HG03060 (cell line): ENCODE data around the gene MVD.

Experiments
- ATAC-seq: cut with Tn5 transposase; IDR thresholded peaks from one replicate; pipeline ENCODE4 v1.9.1; 2021; ENCODE audit warnings: low read depth, moderate number of reproducible peaks; ENCODE audit not compliant: unreplicated experiment

The MVD gene

GRCh38 chr16:88630433-88630832, 32.5 kb downstream of the MVD start:
- no peak for ATAC-seq

GRCh38 chr16:88629835-88630234, 33.1 kb downstream of the MVD start:
- no peak for ATAC-seq

DNA sequence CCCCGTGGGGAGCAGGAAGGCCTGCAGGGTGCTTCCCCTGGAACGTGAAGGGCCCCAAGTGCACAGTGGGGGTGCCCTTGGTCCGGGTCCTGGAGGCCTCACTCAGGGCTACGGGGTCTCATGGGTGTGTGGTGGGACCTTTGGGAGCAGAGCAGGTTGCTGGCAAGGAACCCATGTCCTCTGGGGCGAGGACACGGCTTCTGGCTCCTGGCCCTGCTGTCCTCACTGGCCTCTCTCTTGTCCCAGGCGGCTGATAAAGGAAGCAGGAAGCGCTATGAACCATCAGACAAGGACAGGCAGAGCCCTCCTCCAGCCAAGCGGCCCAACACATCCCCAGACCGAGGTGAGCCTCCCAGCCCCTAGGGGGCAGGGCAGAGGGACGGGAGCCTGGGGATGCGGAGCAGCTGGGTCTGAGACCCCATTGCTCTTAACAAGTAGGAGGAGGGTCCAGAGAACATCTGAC, 34.3 kb downstream of the MVD start:
- no peak for ATAC-seq

DNA sequence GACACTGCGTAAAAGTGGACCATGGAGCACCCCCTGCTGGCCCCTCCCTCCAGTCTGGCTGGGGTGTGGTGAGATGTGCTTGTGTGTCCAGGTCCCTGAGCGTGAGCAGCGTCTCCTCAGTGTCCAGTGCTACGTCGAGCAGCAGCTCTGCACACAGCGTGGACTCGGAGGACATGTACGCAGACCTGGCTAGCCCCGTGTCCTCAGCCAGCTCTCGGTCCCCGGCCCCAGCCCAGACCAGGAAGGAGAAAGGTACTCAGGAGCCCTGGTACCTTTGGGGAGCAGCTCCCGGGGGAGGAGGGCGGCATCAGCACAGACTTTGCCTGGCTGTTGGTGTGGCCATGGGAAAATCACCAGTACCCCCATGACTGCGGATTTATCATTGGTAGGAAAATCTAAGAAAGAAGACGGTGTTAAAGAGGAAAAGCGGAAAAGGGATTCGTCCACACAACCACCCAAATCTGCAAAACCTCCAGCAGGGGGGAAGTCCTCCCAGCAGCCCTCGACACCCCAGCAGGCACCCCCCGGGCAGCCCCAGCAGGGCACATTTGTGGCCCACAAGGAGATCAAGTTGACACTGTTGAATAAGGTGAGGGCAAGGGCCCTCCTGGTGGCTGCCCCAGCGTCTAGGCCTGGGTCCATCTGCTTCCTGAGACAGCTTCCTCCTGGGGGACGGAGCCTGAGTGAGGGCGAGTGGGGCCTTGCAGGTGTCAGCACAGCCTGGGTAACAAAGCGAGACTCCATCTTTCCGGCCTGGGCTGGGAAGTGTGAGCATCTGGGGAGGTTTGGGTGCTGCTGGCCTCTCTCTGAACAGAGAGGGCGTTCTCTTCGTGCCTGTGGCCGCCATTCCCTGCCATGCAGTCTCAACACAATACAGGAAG, 35.1 kb downstream of the MVD start:
- ATAC-seq = no peak

DNA sequence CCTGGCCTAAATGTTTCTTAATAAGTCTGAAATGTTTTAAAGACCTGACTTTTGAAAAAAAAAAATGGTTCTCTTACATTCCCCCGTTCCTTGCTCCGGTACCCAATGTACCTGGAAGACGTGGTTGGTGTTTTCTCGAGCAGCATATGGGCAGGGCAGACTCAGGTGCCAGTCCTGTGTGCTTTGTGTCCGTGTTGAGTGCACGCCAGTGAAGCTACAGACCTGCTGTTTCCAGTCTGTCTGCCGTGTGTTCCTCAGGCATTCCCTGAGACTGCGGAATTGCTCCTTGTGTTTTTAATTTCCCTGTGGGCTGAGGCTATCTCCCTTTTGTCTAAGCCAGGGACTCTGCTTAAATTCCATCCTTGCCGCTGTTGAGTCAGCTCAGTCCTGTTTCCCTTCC, 36.2 kb downstream of the MVD start:
- no peak for ATAC-seq

- no peak for ATAC-seq
Observed at GRCh38 chr16:88624977-88625576, 37.8 kb downstream of the MVD start.

DNA sequence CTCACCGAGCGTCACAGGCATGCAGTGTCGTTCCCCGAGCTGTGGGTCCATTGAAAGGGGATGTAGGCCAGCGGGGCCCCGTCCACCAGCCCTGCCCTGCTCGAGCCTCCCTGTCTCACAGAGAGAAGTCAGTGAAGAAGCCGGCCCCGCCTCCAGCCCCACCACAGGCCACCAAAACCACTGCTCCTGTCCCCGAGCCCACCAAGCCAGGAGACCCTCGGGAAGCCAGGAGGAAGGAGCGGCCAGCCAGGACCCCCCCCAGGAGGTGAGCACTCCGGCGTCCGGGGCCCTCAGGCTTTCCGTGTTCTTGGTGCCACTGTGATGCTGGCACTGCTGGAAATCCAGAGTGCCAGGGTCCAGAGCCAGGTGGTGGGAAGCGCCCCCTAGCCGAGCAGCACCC, 38.4 kb downstream of the MVD start:
- no peak for ATAC-seq

- no peak for ATAC-seq
Observed at GRCh38 chr16:88623858-88624257, 39.0 kb downstream of the MVD start.

- ATAC-seq = no peak
Observed at GRCh38 chr16:88622866-88623265, 40.0 kb downstream of the MVD start.

DNA sequence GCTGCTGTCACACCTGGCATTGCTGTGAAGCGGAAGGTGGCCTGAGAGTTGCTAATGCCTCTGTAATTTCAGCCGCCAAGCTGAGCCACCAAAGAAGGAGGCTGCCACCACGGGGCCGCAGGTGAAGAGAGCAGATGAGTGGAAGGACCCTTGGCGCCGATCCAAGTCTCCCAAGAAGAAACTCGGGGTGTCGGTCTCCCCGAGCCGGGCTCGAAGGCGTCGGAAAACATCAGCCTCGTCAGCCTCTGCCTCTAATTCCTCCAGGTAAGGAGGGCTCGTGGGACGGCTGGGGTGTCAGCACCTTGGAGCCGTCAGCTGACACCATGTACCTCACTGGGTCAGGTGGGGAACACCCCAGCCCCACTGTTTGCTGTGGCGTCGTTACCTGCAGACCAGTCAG, 40.8 kb downstream of the MVD start:
- no peak for ATAC-seq

DNA sequence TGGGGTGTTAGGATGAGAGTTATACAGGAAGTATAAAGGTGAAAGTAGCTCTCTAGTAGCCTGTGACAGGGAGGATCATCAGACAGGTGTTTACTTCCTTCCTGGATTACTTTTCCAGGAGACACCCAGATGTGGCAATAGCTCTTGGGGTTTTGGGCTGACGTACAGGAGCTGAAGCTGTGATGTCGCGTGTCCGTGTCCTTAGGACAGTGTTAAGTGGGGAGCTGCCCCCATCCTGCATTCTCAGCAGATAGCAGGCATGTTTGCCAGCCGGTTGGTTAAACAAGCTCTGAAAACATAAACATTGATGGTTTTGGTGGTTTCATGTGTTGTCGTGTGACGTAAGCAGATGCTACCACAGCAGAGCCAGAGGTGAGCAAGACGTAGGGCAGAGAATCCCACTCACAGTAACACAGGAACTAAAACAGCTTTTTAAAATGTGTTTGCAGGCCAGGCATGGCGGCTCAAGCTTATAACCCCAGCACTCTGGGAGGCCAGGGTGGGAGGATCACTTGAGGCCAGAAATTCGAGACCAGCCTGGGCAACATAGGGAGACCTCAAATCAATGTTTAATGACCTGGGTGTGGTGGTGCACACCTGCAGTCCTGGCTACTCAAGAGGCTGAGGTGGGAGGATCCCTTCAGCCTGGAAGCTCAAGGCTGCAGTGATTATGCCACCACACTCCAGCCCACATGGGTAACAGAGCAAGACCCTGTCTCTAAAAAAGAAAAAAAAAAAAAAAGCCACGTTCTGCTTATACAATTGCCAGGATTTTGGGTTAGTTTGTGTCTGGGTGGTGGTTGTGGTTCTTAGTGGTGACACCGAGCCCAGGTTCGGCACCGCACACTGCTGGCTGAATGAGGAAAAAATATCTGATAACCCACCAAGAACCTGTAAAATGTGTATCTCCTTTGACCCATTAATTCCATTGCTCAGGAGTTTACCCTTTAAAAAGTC, 42.8 kb downstream of the MVD start:
- ATAC-seq = no peak

GRCh38 chr16:88618956-88619667, 43.8 kb downstream of the MVD start:
- no peak for ATAC-seq

GRCh38 chr16:88618182-88618955, 44.5 kb downstream of the MVD start:
- ATAC-seq = no peak

GRCh38 chr16:88617268-88618031, 45.4 kb downstream of the MVD start:
- no peak for ATAC-seq

GRCh38 chr16:88616736-88617135, 46.2 kb downstream of the MVD start:
- ATAC-seq = no peak

DNA sequence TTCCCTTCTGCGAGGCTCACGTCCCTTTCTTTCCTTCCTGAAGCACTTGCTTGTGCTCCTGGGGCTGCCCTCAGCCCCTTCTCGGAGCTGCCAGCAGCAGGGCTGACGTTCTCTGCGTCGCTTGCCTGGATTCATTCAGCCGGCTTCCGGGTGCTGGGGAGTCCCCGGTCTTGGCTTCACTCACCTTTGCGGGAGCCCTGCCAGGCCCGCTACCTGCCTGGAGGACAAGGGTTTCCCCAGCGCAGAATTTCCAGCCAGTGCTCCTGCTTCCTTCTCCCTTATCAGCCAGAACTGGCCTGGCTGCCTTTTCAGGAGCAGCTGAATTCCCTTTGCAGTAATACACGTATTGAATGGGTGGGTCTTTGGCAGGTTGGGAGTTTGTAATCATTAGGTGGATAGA, 46.6 kb downstream of the MVD start:
- ATAC-seq = no peak

GRCh38 chr16:88614818-88615580, 47.9 kb downstream of the MVD start:
- no peak for ATAC-seq
